GM21447 (cell line): ENCODE results near the gene ADK.
"Not testable (repeated sequence)": the region's sequence is repeated elsewhere in the genome, so short reads cannot be mapped to it uniquely, and the experiment has no call there.

Source experiments
- ATAC-seq: cut with Tn5 transposase; IDR thresholded peaks from one replicate; pipeline ENCODE4 v1.9.1; 2021; ENCODE audit not compliant: unreplicated experiment

The ADK gene

DNA sequence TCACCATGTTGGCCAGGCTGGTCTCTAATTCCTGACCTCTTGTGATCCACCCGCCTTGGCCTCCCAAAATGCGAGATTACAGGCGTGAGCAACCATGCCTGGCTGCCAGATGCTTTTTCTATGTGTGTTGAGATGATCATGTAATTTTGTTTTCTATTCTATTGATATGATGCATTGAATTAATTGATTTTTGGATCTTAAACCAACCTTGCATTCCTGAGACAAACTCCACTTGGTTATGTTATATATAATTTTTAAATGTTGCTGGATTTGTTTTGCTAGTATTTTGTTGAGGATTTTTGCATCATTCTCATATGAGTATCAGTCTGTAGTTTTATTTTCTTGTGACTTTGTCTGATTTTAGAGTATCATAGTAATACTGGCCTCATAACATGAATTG lies 192.8 kb downstream of the ADK start:
- no peak for ATAC-seq

DNA sequence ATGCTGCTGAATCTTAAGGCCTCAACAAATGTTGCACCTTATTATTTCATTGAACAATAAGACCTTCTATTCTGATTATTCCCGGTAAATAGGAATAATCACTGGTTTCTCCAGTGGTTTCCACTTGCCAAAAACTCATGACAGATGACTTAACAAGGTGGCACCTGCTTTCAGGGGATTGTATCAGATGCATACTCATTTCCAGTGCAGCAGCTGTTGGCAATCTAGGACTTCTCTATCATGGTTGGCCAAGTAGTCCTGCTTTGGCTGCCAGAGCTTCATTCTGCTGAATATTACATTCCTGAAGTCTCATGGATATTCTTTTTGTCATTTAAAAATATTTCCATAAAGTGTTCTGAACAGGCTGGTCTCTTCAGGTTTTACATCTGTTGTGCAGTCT lies 193.3 kb downstream of the ADK start:
- no peak for ATAC-seq

DNA sequence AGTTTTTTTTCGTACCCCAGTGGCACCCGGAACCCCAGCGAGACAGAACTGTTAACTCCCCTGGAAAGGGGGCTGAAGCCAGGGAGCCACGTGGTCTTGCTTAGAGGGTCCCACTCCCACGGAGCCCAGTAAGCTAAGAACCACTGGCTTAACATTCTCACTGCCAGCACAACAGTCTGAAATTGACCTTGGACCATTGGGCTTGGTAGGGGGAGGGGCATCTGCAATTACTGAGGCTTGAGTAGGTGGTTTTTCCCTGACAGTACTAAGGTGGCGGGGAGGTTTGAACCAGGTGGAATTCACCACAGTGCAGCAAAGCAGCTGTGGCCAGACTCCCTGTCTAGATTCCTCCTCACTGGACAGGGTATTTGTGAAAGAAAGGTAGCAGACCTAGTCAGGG lies 196.5 kb downstream of the ADK start:
- ATAC-seq, result no peak

DNA sequence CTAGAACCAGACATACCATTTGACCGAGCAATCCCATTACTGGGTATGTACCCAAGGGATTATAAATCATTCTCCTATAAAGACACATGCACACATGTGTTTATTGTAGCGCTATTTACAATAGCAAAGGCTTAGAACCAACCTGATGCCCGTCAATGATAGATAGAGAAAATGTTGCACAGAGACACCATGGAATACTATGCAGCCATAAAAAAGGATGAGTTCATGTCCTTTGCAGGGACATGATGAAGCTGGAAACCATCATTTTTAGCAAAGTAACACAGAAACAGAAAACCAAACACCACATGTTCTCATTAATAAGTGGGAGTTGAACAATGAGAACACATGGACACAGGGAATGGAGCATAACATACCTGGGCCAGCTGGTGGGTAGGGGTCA lies 202.0 kb downstream of the ADK start:
- not testable (repeated sequence) for ATAC-seq

DNA sequence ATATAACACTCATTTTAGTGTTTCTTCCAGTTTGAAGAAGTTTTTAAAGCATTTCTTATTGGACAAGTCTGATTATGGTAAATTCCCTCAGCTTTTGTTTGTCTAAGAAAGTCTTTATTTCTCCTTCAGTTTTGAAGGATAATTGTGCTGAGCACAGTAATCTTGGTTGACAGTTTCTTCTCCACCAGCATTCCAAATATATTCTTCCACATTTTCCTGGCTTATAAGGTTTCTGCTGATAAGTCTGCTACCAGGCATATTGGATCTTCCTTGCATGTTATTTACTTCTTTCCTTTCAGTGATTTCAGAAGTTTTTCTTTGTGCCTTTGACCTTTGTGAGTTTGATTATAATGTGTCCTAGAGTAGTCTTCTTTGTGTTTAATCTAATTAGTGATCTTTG lies 210.7 kb downstream of the ADK start:
- ATAC-seq, result no peak

DNA sequence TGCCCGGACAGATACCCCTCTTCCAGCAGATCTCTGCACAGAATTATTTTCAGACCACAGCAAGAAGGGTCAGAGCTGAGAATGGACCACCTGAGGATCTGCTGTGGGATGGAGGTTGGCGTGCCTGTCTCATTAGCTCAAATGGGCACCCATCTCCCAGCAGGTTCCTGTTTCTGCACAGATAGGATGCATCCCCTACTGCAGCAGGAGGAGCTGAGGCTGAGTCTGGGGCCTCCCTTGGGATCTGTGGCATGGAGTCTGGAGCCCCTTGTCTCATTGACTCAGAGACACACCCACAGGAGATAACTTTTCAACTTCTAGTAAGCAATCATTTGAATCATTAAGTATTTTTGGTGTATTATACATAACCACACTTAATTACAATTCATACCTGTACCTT lies 212.7 kb downstream of the ADK start:
- no peak for ATAC-seq

DNA sequence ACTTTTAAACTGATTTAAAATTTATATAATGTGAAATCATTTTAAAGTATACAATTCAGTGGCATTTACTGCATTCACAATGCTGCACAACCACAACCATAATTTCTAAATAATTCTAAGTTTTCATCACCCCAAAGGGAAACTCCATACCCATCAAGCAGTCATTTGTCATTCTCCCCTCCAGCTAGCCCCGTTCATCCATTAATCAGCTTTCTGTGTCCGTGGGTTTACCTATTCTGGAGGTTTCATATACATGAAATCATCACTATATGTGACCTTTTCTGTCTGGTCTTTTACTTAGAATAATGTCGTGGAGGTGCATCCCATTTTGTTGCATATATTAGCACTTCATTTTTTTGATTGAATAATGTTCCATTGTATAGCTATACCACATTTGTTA lies 214.1 kb downstream of the ADK start:
- ATAC-seq, result no peak

DNA sequence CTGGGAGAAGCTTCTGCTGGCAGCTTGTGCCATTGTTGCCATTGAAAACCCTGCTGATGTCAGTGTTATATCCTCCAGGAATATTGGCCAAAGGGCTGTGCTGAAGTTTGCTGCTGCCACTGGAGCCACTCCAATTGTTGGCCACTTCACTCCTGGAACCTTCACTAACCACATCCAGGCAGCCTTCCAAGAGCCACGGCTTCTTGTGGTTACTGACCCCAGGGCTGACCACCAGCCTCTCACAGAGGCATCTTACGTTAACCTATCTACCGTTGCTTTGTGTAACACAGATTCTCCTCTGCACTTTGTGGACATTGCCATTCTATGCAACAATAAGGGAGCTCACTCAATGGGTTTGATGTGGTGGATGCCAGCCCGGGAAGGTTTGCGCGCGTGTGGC lies 220.7 kb downstream of the ADK start:
- no peak for ATAC-seq

DNA sequence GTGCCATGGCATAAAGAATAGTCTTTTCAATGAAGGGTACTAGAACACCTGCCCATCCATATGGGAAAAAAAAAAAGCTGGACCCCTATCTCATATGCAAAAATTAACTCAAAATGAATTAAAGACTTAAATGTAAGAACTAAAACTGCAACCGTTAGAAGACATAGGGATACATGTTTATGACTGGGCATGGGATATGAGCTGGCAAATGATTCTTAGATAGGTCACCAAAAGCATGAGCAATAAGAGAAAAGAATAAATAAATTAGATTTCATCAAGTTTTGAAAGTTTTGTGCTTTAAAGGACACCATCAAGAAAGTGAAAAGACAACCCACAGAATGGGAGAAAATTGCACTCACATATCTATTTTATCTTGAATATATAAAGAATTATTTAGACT lies 222.0 kb downstream of the ADK start:
- ATAC-seq, result no peak

DNA sequence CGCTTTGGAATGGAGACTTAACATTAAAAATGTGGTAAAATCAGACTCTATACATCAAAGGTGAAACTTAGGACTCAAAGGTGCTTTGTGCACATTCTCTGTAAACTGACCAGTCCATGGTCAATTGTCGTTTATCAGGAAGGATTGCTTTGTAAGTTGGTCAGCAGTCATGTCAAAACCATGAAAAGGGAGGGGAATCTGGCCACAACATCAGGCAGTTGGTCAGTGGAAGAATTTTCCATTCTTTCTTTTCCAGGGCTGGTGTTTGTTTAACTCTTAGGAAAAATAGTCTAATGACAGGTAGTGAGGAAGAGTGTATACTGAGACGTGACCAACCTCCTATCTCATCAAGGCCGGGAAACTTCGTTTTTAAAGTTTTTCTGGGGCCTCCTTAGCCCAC lies 226.5 kb downstream of the ADK start:
- ATAC-seq, result no peak

DNA sequence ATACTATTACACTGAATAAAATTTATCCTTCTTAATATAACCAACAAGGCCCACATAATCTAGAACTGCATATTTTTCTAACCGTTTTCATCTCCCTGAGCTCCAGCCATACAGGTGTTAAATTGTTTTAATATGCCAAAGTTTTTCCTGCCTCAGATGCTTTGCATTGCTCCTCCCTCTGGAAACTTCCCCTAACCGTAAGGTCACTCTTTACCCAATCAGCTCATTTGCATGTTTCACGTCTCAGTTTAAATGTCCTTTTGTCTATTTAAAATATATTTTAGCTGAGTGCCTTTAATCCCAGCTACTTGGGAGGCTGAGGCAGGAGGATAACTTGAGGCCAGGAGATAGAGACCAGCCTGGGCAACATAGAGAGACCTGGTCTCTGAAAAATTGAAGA lies 228.5 kb downstream of the ADK start:
- no peak for ATAC-seq

DNA sequence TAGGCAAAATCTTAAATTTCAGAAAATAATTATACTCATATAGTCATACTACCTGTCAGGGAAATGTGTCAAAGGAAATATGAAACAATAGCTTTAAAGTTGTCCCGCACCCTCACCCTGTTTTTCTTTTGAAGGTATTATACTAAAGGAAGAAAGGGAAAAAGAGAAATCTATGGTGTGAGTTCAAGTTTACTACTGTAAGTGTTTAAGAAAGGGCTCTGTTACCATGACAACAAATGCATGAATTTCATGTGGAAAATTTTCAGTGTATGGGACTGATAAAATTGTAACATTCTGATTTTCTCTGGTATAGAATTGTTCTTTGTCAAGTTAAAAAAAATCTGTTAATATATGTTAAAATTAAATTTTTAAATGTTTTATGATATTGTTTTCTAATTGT lies 229.8 kb downstream of the ADK start:
- no peak for ATAC-seq

DNA sequence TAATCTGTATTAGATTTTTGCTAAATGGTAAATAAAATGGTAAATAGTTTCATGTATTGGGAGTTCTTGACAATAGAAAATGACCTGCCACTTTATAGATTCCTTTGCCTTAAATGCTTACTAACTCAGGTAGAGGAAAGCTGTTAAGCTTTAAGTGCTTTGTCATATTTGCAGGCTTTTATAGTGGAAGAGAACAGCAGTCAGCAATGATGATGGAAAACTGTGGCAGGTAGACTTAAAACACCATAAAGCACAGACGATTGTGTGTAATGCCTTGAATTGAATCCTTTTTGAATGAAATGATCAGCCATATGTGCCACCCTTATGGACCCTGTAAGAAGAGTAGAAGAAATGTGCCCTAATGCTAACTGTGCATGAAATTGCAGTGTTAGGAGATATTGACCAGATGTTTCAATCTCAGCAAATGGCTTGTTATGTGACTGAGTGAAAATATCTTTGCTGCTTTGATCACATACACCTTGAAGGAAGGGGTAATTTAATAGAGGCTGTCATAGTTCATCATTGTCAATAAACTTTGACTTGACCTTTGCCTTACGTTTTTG lies 230.4 kb downstream of the ADK start:
- ATAC-seq, result no peak

DNA sequence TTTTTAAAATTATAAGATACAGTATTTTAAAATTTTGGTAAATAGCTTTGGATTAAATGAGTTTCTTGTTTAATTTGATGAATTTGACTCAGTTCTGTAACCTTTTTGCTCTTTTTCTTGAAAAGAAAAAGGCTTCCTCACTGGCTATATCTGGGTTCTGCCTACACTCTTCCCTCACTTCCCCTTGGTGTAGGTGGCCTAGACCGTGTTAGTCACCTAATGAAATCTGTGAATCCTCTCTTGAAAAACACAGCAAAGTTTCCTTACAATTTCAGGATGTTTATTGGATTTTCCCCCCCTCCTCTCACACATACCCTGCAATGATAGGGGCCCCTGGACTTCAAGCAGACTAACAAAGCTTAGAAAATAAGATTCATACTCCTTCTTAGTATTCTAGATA lies 231.6 kb downstream of the ADK start:
- ATAC-seq, result no peak

DNA sequence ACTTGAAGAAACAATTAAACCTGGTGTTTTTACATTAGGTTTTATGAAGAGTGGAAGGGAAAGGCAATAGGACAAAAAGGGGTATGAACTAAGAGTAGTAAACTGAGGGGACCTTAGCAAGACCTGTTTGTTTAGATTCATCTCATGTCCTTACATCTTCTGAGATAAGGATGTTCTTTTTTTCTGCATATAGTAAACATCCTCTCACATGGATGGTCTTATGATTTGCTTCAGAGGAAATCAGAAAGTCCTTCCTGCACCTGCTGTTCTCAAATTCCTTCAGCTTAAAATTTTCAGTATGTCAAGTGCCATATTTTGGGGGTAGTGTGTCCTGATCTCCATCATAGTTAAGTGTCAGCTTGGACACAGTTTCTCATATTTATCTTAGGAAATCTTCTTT lies 232.6 kb downstream of the ADK start:
- no peak for ATAC-seq

DNA sequence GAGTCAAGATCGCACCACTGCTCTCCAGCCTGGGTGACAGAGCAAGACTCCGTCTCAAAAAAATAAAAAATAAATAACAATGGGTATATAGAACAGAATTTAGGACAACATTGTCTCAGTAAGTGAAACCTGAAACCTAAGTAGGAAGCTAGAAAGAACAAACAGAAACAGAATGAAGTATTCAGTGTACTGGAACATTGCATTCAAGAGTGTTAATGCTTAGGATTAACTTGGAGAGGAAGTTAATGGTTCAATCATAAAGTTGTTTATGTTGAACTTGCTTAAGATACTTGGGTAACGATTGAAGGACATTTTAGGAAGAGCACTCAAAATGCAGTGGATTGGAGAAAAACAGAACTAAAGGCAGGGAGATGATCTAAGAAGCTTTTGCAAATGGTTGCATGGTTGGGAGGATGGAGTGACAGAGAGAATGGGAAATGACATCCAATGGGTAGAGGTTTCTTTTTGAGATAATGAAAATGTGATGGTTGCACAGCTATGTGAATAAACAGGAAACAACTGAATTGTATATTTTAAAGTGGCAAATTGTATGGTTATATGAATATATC lies 233.7 kb downstream of the ADK start:
- no peak for ATAC-seq

DNA sequence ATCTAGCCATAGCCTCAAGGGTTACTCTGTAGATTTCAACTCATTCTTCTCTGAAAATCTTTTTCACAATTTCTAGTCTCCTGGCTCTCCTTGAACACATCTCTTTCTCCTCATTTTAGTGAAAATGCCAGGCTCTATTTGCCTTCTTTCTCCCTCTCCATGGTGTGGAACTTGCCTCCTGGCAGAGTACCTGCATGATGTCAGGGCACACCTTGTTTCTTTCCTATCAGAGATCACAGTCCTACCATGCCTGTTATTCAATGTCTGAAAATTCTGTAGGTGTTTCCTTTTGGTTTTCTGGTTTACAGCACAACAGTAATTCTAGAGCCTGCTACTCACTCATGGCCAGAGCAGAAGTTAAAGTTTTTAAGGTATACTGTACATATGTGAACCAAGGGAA lies 237.8 kb downstream of the ADK start:
- ATAC-seq, result no peak

DNA sequence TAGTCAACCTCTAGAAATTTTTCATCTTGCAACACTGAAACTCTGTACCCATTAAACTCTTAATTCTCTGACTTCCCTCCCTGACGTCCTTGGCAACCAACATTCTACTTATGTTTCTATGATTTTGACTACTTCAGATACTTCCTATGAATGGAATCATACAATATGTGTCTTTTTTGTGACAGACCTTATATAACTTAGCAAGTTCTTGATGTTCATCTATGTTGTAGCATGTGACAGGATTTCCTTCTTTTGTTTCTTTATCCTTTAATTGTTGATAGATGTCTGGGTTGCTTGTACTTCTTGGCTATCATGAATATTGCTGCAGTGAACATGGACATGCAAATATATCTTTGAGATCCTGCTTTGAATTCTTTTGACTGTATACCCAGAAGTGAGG lies 240.8 kb downstream of the ADK start:
- no peak for ATAC-seq

DNA sequence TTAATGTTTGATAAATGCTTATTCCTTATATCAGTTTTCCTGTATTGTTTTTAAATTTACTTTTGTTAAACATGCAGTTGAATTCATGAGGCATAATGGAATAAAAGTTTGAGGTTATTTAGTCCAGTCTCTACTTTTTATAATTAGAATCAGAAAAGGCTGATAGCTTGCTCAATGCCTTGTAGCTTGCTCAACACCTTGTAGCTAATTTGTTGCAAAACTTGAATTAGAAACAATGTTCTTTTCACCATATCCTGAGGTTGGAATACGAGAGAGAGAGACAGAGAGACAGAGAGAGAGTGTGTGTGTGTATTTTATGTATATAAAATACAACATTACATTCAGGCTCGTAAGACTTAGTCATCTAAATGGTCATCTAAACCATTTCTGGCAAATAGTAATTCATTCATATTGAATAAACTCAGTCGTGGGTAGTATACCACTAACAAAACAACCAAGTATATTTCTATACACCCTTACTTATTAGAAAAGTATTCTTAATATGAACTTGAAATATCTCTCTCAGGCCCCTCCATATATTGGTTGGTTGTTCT lies 243.5 kb downstream of the ADK start:
- ATAC-seq, result no peak

DNA sequence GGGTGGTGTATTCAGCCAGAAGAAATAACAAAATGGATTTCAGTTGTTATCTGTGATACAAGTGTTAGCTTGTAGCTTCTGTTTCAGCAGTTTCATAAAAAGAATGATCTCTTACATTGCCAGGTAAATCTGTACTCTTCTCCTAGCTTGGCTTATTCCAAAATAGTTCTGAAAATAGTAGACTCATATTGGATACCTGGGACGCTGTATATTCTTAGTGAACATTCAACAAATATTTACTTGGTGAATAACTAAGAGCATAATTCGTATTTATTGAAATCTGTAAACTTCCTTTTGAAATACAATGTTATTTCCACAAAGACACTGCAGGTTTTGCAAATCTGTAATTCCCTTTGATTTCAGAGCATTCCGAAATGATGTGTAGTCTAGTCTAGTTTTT lies 249.2 kb downstream of the ADK start:
- no peak for ATAC-seq

DNA sequence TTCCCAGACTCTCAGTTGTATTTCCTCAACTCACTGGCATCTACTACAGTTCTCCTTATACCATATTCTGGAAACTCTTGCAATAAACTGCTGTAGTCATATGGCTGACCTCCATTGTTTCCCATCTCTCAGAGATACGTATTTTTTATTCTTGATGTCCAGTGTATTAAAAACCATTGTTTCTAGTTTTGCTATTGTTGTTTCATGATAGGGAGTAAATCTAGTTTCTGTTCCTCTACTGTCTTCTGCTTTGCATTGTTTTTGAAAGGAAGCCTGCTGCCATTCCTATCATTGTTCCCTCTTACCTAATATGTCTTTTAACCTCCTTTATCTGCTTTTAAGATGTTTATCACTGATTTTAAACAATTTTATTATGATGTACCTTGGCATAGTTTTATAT lies 255.0 kb downstream of the ADK start:
- no peak for ATAC-seq

DNA sequence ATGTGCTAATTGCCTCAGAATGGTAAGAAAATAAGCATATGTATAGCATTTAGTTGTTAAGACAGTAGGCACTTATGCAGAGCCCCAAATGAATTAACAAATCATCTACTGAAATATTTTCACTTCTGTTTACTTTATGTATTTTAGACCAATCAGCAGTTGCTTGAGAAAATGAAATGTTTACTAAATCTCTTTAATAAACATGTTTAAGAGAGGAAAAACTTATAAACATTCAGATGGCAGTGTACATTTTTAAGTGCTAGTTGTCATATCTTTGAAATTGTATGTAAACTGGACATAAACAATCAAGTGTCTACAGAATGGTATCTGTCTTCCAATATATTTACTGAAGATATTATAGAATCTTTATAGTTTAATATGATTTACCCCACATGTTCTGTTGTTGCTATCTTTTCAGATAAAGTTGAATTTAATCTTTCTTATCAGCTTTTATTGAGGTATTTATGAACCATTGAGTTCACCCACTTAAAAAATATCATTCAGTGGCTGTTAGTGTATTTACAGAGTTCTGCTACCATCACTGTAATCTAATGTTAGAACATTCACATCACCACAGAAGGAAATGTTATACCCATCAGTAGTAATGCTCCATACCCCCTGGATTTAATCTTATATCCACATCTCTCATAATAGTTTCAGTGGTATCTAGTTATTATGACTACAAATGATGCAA lies 264.3 kb downstream of the ADK start:
- ATAC-seq, result no peak

DNA sequence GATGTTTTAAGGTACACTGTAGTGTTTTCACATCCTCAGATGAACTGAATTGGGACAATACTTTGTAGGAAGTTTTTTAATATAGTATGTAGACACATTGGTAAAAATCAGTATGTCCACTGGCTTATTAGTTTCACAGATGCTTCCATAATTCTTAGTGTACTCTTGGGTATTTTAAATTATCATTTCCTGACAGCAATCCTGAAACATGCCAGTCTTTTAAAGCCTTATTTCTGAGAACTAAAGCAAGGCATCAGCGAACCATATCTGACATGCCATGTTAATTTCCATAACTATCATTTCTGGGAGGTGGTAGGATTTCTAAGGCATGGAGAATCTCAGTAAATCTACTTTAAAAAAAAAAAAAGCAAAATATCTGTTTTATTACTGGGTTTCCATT lies 266.4 kb downstream of the ADK start:
- ATAC-seq, result no peak
